Uterus (tissue), 4 donors: Measurements from ENCODE around the gene SLC6A18. TPM values are rescaled to one million over a fixed set of nuclear protein-coding genes. Genes with fewer than 3 reads are reported as not detected.

Source experiments
- DNase-seq, 2 donors: peaks; one replicate each; pipeline ENCODE4 v3.0.0-alpha.2; 2019 to 2020
- H3K27ac ChIP-seq, 2 donors: fragments of 200-600 bp; sonication (generic); 1 replicate in 1 of 2; 2 replicates in 1 of 2; pipeline ENCODE4 v1.5.1; 2016 to 2018
- H3K27me3 ChIP-seq, 2 donors: fragments of 200-600 bp; sonication (generic); one replicate each; pipeline ENCODE4 v1.5.1; 2018 to 2019; ENCODE audit warnings: control low read depth in 1 of 2
- H3K36me3 ChIP-seq, 2 donors: fragments of 200-600 bp; sonication (generic); one replicate each; pipeline ENCODE4 v1.5.1; 2019; ENCODE audit warnings: control low read depth in 1 of 2
- H3K4me1 ChIP-seq, 2 donors: fragments of 200-600 bp; sonication (generic); one replicate each; pipeline ENCODE4 v1.5.1; 2018 to 2019; ENCODE audit warnings: control low read depth in 1 of 2
- H3K4me3 ChIP-seq, 2 donors: fragments of 200-600 bp; sonication (generic); 1 replicate in 1 of 2; 2 replicates in 1 of 2; pipeline ENCODE4 v1.5.1; 2018 to 2019; ENCODE audit warnings: mild to moderate bottlenecking in 1 of 2
- H3K9me3 ChIP-seq, 2 donors: fragments of 200-600 bp; sonication (generic); one replicate each; pipeline ENCODE4 v1.5.1; 2019; ENCODE audit warnings: control low read depth in 1 of 2
- CTCF ChIP-seq, 4 experiments: fragments of 200-600 bp in 2 of 4; fragments of 450-650 bp in 2 of 4; sonication (generic) in 2 of 4; IDR thresholded peaks; one replicate each; pipeline ENCODE4 v1.5.1; 2016 to 2019; ENCODE audit warnings: antibody characterized with exemption in 4 of 4, mild to moderate bottlenecking in 2 of 4, moderate library complexity in 1 of 4
- POLR2A ChIP-seq, 2 donors: fragments of 450-650 bp; IDR thresholded peaks; one replicate each; pipeline ENCODE4 v1.6.1; 2016; ENCODE audit warnings: antibody characterized with exemption in 2 of 2, mild to moderate bottlenecking in 1 of 2, moderate library complexity in 1 of 2
- intact Hi-C: fragments of 100-400 bp; cut with DNase I; formaldehyde crosslinking; loops from one replicate; pipeline ENCODE4 v1.15.1; 2023; ENCODE audit warnings: low total_unique reads
- total RNA-seq, 4 donors: library from RNA; depleted of rRNA in 3 of 4; stranded (reverse); fragments of >200 nt in 3 of 4; gene quantifications; one replicate each; pipeline versions ENCODE4 v1.1.0 to v1.2.4, GENCODE V29; 2014 to 2023
- donor health status: DM: yes; HTN: yes; CAD: no.

Gene SLC6A18
- total RNA-seq, 4 donors from 2014 or later: not detected

- intact Hi-C loops: no loop called here
- no peaks in the 10 kb centered on the region for H3K9me3 ChIP-seq
- no peak overlapping the region for H3K4me3 ChIP-seq
- H3K4me1 ChIP-seq: no peaks in the 10 kb centered on the region
- no peak for TF ChIP-seq POLR2A (IDR thresholded peaks at IDR 0.05)
- no peak for TF ChIP-seq CTCF (IDR thresholded peaks at IDR 0.05)
- no peak for DNase-seq
- H3K36me3 ChIP-seq: no peaks in the 10 kb centered on the region
- no peaks in the 10 kb centered on the region for H3K27me3 ChIP-seq
- H3K27ac ChIP-seq: no peak overlapping the region
Measured at GRCh38 chr5:1261643-1262042, 36.5 kb downstream of the SLC6A18 start.

- no peak for DNase-seq
- intact Hi-C loops: no loop called here
- Histone ChIP-seq H3K27ac (no peak overlapping the region), H3K4me3 (no peak overlapping the region), H3K27me3 (no peaks in the 10 kb centered on the region), H3K36me3 (no peaks in the 10 kb centered on the region), H3K4me1 (no peaks in the 10 kb centered on the region), H3K9me3 (no peaks in the 10 kb centered on the region)
- TF ChIP-seq POLR2A (IDR thresholded peaks at IDR 0.05) (no peak), CTCF (IDR thresholded peaks at IDR 0.05) (no peak)
Measured at GRCh38 chr5:1262381-1262780, 37.2 kb downstream of the SLC6A18 start.

- no peak overlapping the region for H3K27ac ChIP-seq
- intact Hi-C loops: no loop called here
- no peaks in the 10 kb centered on the region for H3K36me3 ChIP-seq
- no peak overlapping the region for H3K4me3 ChIP-seq
- no peaks in the 10 kb centered on the region for H3K4me1 ChIP-seq
- DNase-seq: no peak
- no peaks in the 10 kb centered on the region for H3K27me3 ChIP-seq
- H3K9me3 ChIP-seq: no peaks in the 10 kb centered on the region
- TF ChIP-seq POLR2A (IDR thresholded peaks at IDR 0.05): no peak
- no peak for TF ChIP-seq CTCF (IDR thresholded peaks at IDR 0.05)
Measured at GRCh38 chr5:1264211-1264610, 39.0 kb downstream of the SLC6A18 start.

- H3K27me3 ChIP-seq: no peaks in the 10 kb centered on the region
- DNase-seq: no peak
- H3K4me3 ChIP-seq: no peak overlapping the region
- intact Hi-C loops: no loop called here
- no peaks in the 10 kb centered on the region for H3K4me1 ChIP-seq
- TF ChIP-seq POLR2A (IDR thresholded peaks at IDR 0.05): no peak
- TF ChIP-seq CTCF (IDR thresholded peaks at IDR 0.05): no peak
- no peaks in the 10 kb centered on the region for H3K9me3 ChIP-seq
- H3K27ac ChIP-seq: no peak overlapping the region
- H3K36me3 ChIP-seq: no peaks in the 10 kb centered on the region
Measured at GRCh38 chr5:1265026-1265425, 39.8 kb downstream of the SLC6A18 start.

GRCh38 chr5:1265461-1266455 lies 40.6 kb downstream of the SLC6A18 start:
- no peaks in the 10 kb centered on the region for H3K9me3 ChIP-seq
- H3K36me3 ChIP-seq: no peaks in the 10 kb centered on the region
- intact Hi-C loops: no loop called here
- no peak overlapping the region for H3K4me3 ChIP-seq
- H3K27ac ChIP-seq: no peak overlapping the region
- H3K27me3 ChIP-seq: no peaks in the 10 kb centered on the region
- no peaks in the 10 kb centered on the region for H3K4me1 ChIP-seq
- no peak for DNase-seq
- TF ChIP-seq CTCF (IDR thresholded peaks at IDR 0.05): no peak
- TF ChIP-seq POLR2A (IDR thresholded peaks at IDR 0.05): no peak
